Gastrocnemius medialis (tissue), 4 donors: ENCODE measurements around the gene NSUN2. TPM values are rescaled to one million over a fixed set of nuclear protein-coding genes. Genes with fewer than 3 reads are reported as not detected.

ENCODE experiments used
- ATAC-seq, 2 donors: fragments of 150-250 bp; one replicate each; pipeline ENCODE4 v1.9.1; 2016
- DNase-seq, 2 donors: peaks; one replicate each; pipeline ENCODE4 v3.0.0-alpha.2; 2019
- H3K27ac ChIP-seq, 4 donors: fragments of 200-600 bp; sonication (generic); 1 replicate in 1 of 4; 2 replicates in 3 of 4; pipeline ENCODE4 v1.5.1; 2016 to 2018; ENCODE audit warnings: mild to moderate bottlenecking in 2 of 4, moderate library complexity in 1 of 4
- H3K27me3 ChIP-seq, 3 donors: fragments of 200-600 bp; sonication (generic) in 2 of 3; 1 replicate in 1 of 3; 2 replicates in 2 of 3; pipeline versions ENCODE4 v1.5.1 to v1.6.0; 2016 to 2019; ENCODE audit warnings: mild to moderate bottlenecking in 1 of 3, moderate library complexity in 1 of 3
- H3K36me3 ChIP-seq, 2 donors: fragments of 200-600 bp; sonication (generic) in 1 of 2; one replicate each; pipeline ENCODE4 v1.5.1; 2017 to 2018
- H3K4me1 ChIP-seq, 2 donors: fragments of 200-600 bp; sonication (generic) in 1 of 2; one replicate each; pipeline ENCODE4 v1.5.1; 2016 to 2017; ENCODE audit warnings: mild to moderate bottlenecking in 2 of 2
- H3K4me3 ChIP-seq, 4 donors: fragments of 200-600 bp; sonication (generic) in 3 of 4; 1 replicate in 1 of 4; 2 replicates in 3 of 4; pipeline ENCODE4 v1.5.1; 2016 to 2019; ENCODE audit warnings: mild to moderate bottlenecking in 2 of 4
- H3K9me3 ChIP-seq, 3 donors: fragments of 200-600 bp; sonication (generic) in 2 of 3; 1 replicate in 1 of 3; 2 replicates in 2 of 3; pipeline ENCODE4 v1.5.1; 2016 to 2019
- CTCF ChIP-seq, 5 experiments: fragments of 450-650 bp in 3 of 5; fragments of 200-600 bp in 2 of 5; sonication (generic) in 2 of 5; IDR thresholded peaks in 4 of 5; conservative IDR thresholded peaks in 1 of 5; 1 replicate in 4 of 5; 2 replicates in 1 of 5; pipeline ENCODE4 v1.5.1; 2016 to 2019; ENCODE audit warnings: antibody characterized with exemption in 5 of 5, mild to moderate bottlenecking in 3 of 5, moderate library complexity in 3 of 5
- POLR2A ChIP-seq, 2 donors: fragments of 450-650 bp; IDR thresholded peaks; one replicate each; pipeline ENCODE4 v1.6.1; 2017; ENCODE audit warnings: antibody characterized with exemption in 2 of 2, mild to moderate bottlenecking in 2 of 2, moderate library complexity in 2 of 2
- in situ Hi-C, 4 donors: fragments of 200-750 bp; cut with MboI; loops; one replicate each; pipeline versions ENCODE4 v1.15.0 to v1.8.0; 2017; ENCODE audit warnings: low sequenced_read_pairs in 4 of 4
- intact Hi-C: fragments of 100-400 bp; cut with DNase I; formaldehyde crosslinking; loops from one replicate; pipeline ENCODE4 v1.15.1; 2023; ENCODE audit warnings: low total_unique reads
- total RNA-seq, 4 donors: library from RNA; depleted of rRNA; stranded (reverse); fragments of >200 nt; gene quantifications; one replicate each; pipeline versions ENCODE4 v1.1.0 to v1.2.3, GENCODE V29; 2016

The NSUN2 gene
- total RNA-seq, 4 donors from 2014 or later = 29.4 to 45.9 (median 38.0) TPM

DNA sequence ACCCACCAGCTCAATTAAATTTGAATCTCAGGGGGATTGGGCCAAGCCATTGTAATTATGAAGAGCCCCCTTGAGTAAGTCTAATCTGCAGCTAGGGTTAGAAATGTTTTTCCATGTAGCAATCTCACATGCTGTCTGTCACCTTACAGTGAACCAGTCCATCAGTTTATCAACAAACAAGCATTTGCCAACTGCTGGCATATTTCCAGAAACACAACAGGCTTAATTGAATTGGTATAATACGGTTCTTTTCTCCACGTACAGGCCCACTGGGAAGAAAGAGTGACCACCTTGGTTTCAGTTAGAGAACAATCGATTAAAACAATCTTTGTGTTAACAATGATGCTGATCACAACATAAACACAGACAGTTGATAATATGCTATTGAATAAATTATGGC, 67.4 kb downstream of the NSUN2 start:
- no peak overlapping the region for H3K27ac ChIP-seq
- no peaks in the 10 kb centered on the region for H3K4me1 ChIP-seq
- no peak overlapping the region for H3K4me3 ChIP-seq
- in situ Hi-C loops (no loop called here), intact Hi-C loops (loop anchor here (5.0 kb wide), 1 partner anchor 1077 kb away; no protein-coding TSS in a partner anchor)
- ATAC-seq = no peak
- no peaks in the 10 kb centered on the region for H3K9me3 ChIP-seq
- no peak for DNase-seq
- TF ChIP-seq POLR2A (IDR thresholded peaks at IDR 0.05) = no peak
- no peak for TF ChIP-seq CTCF (IDR thresholded peaks at IDR 0.05 in 4 of 5, conservative IDR thresholded peaks at IDR 0.05 in 1 of 5)
- no peaks in the 10 kb centered on the region for H3K27me3 ChIP-seq
- no peaks in the 10 kb centered on the region for H3K36me3 ChIP-seq

GRCh38 chr5:6557807-6558575, 74.9 kb downstream of the NSUN2 start:
- TF ChIP-seq CTCF (IDR thresholded peaks at IDR 0.05 in 4 of 5, conservative IDR thresholded peaks at IDR 0.05 in 1 of 5) (no peak), POLR2A (IDR thresholded peaks at IDR 0.05) (no peak)
- Histone ChIP-seq H3K9me3 (no peaks in the 10 kb centered on the region), H3K4me3 (no peak overlapping the region), H3K27me3 (no peaks in the 10 kb centered on the region), H3K27ac (no peak overlapping the region), H3K4me1 (no peaks in the 10 kb centered on the region), H3K36me3 (no peaks in the 10 kb centered on the region)
- ATAC-seq (no peak), DNase-seq (no peak)
- intact Hi-C loops = no loop called here
- in situ Hi-C loops = loop anchor here in 1 of 4 donors (10.0 kb wide), 1 partner anchor 103 kb away; no protein-coding TSS in a partner anchor

GRCh38 chr5:6556802-6557102, 76.1 kb downstream of the NSUN2 start:
- Histone ChIP-seq H3K27me3 (no peaks in the 10 kb centered on the region), H3K36me3 (no peaks in the 10 kb centered on the region), H3K4me3 (no peak overlapping the region), H3K27ac (no peak overlapping the region), H3K9me3 (no peaks in the 10 kb centered on the region), H3K4me1 (peaks cover 3 to 4% of the 10 kb centered on the region in 2 donors)
- no peak for DNase-seq
- no peak for TF ChIP-seq POLR2A (IDR thresholded peaks at IDR 0.05)
- no peak for TF ChIP-seq CTCF (IDR thresholded peaks at IDR 0.05 in 4 of 5, conservative IDR thresholded peaks at IDR 0.05 in 1 of 5)
- intact Hi-C loops (no loop called here), in situ Hi-C loops (loop anchor here in 1 of 4 donors (10.0 kb wide), 1 partner anchor 102 kb away; no protein-coding TSS in a partner anchor)
- no peak for ATAC-seq

- no peak for ATAC-seq
- Histone ChIP-seq H3K4me3 (no peak overlapping the region), H3K27ac (no peak overlapping the region), H3K36me3 (no peaks in the 10 kb centered on the region), H3K9me3 (no peaks in the 10 kb centered on the region), H3K27me3 (no peaks in the 10 kb centered on the region), H3K4me1 (peaks cover 3 to 6% of the 10 kb centered on the region in 2 donors)
- TF ChIP-seq CTCF (IDR thresholded peaks at IDR 0.05 in 4 of 5, conservative IDR thresholded peaks at IDR 0.05 in 1 of 5) = no peak
- TF ChIP-seq POLR2A (IDR thresholded peaks at IDR 0.05) = no peak
- in situ Hi-C loops = loop anchor here in 1 of 4 donors (10.0 kb wide), 1 partner anchor 101 kb away; no protein-coding TSS in a partner anchor
- no peak for DNase-seq
- intact Hi-C loops = no loop called here
Measured at GRCh38 chr5:6556089-6556801, 76.6 kb downstream of the NSUN2 start.
